ENCODE measurements around the gene VWC2L.

Gene VWC2L

DNA sequence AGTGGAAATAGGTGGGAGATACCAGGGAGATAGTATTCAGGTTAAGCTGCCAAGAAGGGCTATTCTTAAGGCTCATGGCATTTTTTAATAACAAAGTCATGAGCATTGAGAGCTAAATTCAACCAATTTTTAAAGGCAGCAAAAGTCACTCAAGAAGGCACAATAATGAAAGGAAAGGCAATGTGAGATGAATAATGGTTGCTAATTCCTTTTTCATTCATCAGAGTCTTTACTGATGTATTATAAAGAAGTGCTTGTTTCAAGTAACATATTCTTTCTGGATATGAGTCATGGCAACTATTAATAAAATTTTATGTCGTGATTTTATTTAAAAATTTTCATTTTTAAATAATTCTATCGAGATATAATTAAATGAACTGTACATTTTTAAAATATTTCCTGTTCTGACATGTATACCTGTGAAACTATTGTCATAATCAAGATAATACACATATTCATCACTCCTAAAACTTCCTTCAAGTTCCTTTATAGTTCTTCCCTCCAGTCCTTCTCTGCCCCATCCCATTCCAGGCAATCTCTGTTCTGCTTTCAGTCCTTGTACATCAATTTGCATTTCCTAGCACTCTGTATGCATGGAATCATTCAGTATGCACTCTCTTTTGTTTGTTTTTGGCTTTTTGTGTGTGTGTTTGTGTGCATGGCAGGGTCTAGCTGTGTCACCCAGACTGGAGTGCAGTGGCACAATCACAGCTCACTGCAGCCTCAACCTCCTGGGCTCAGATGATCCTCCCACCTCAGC is 40.8 kb downstream of the VWC2L start:
- no peak for DNase-seq (ENCODE audit: low read depth, low spot score)
- H3K4me3 ChIP-seq (ENCODE audit: low read length): no peak overlapping the region

DNA sequence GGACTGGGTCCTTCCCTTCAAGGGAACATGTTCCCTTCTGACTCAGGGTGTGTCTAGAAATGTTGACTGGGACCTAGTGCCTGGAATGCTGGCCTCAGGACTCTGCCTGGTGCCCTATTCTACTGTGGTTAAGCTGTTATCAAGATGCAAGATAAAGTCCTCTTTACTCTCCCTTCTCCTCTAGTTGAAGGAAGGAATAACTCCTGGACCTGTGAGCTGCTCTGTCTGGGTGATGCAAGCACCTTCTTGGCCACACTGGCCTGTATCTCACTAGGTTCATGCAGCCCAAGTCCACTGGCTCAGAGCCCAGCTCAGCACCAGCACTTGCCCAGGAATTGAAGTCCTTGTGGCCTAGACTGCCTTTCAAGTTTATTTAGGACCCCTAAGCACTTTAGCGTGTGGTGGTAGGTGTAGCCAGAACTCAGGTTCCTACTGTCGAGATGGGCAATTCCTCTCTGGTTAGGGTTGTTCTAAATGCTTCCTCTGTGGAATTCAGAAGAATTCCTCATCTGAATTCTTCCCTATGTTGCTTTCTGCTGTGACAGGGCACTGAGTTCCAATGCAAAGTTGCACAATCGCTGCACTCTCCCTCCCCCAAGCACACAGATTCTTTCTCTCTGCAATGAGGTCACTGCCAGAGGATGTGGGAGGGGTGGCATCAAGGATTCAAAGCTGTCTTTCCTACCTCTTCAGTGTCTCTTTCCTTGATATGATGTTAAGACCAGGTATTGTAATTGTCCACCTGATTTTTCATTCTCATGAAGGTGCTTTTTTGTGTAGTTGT is 54.7 kb downstream of the VWC2L start:
- H3K4me3 ChIP-seq (ENCODE audit: low read length): no peak overlapping the region
- no peak for DNase-seq (ENCODE audit: low read depth, low spot score)

DNA sequence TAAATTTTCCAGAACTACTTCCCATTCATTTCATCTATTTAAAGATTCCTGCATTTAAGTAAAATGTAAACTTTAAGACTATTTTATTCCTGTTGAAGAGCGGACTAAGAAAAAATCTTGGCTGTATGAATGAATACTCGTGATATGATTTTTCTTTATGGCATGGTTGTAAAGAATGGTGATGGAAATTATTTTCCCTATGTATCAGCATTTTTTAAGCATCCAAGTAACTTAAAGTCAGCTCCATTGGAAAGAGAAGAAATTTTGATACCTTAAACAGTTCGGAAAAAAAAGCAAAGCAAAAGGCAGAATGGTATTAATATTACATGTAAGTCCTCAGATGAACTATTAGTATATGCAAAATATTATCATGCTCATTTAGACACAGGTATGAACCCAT is 58.9 kb downstream of the VWC2L start:
- DNase-seq (ENCODE audit: low read depth, low spot score): no peak
- no peak overlapping the region for H3K4me3 ChIP-seq (ENCODE audit: low read length)

DNA sequence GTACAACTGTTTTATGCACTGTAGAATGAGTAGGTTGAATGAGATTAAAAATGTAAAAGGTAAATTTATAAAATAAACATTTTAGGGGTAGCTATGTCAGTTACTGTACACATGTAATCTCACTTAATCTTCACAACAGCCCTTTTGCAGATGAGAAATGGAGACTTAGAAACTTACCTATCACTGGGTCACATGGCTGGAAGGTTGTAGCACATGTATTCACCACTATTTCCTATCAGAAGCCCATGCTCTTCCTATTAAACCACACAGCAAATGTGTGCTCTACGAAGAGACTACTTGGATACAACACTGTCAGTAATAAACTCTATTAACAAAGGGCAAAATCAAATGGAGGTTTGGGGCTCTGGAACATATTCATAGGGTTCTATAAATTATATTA is 60.5 kb downstream of the VWC2L start:
- DNase-seq (ENCODE audit: low read depth, low spot score): no peak
- H3K4me3 ChIP-seq (ENCODE audit: low read length): no peak overlapping the region

DNA sequence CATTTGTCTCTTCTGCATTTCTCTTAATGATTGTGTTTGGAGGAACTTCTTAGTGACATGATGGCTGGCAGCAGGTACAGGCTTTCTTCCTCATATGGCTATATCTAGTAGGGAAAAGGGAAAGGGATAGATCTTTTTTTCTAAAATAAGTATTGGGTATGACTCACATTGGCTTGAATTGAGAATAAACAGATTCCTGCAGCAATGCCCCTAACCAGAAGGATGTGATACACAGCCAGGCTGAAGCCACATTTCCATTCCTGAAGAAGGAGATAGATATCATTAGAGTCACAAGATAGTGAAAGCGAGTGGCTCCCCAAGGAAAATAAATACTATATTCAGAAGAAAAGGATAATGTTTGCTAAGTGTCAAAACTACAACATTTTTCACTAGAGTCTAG is 61.1 kb downstream of the VWC2L start:
- H3K4me3 ChIP-seq (ENCODE audit: low read length): no peak overlapping the region
- DNase-seq (ENCODE audit: low read depth, low spot score): no peak

DNA sequence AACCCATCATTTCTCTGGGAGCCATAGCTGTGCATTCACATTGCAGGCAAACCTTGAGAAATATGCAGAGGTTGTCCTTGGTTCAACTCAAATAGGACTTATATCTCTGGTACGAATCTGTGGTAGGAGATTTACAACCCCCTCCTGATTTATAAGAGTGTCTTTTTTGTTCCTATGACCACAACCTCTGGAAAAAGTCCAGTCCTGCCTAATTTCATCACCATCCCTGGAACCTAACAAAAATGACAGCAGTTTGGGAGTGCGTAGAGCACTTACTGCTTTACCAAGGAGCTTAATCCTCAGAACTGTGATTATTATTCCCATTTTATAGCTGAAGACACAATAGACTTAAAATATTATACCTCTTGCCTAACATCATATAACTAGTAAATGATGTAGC is 66.5 kb downstream of the VWC2L start:
- no peak for DNase-seq (ENCODE audit: low read depth, low spot score)
- H3K4me3 ChIP-seq (ENCODE audit: low read length): no peak overlapping the region

DNA sequence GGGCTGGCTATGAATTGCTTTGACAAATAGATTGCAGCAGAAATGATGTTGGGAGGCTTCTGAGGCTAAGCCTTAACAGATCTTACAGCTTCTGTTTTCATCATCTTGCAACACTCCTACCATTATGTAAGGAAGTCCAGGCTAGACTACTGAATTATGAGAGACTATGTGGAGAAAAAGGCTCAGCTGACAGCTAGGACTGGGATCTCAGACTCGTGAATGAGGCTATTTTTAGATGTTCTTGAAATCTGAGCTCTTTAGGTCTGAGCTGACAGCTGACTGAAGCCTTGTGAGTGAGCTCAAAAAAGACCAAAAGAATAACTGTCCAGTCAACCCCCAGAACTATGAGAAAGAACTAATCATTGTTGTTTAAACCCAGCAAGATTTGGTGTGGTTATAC is 70.3 kb downstream of the VWC2L start:
- H3K4me3 ChIP-seq (ENCODE audit: low read length): no peak overlapping the region
- DNase-seq (ENCODE audit: low read depth, low spot score): no peak

DNA sequence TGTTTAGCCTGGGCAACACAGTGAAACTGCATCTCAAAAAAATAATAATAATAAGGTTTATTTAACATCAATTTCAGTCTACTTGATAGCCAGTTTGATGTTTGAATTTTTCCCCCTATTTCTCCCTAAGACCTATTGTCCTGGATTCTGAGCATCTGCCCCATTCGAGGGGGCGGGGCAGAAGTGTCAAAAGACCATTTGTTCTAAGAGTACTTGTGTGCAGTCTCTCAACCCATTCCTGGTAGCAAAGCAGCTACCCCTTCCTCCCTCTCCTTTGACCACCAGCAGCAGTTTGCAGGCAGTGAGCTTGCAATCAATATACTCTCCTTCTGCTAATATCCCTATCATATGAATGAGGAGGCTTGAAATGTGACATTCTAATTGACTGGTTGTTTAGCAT is 71.9 kb downstream of the VWC2L start:
- H3K4me3 ChIP-seq (ENCODE audit: low read length): no peak overlapping the region
- DNase-seq (ENCODE audit: low read depth, low spot score): no peak

DNA sequence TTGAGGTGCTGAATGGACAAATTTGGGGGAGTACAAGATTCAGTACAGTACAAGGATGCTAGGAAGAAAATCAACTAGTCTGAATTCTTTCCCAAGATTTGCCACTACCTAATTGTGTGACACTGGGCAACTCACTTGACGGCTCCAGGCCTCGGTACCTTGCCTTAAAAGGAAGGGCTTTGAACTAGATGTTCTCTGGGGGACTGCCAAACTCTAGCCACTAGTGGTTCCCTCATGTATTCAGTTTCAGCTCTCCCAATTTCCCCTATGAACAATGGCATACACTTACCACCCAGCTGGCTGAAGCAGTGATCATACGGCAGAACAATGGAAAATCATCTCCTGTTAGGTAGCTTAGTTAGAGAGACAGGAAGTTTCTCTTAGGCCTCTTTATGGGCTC is 73.4 kb downstream of the VWC2L start:
- no peak for DNase-seq (ENCODE audit: low read depth, low spot score)
- H3K4me3 ChIP-seq (ENCODE audit: low read length): no peak overlapping the region

DNA sequence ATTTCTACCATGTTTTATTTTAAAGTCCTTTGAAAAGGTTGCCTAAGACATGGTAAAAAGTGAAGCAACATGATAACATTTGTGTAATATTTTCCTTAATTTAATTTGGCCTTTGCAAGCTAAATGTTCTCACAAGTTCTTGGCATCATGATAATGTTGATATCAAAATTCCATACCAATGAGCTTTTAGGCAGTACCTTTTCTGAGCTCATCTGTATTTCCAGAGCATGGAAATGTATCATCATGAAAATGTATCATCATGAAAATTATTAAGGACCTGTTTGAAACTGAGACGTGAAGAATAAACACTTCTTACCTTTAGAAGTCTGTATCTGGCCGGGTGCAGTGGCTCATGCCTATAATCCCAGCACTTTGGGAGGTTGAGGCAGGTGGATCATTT is 73.8 kb downstream of the VWC2L start:
- H3K4me3 ChIP-seq (ENCODE audit: low read length): no peak overlapping the region
- no peak for DNase-seq (ENCODE audit: low read depth, low spot score)

DNA sequence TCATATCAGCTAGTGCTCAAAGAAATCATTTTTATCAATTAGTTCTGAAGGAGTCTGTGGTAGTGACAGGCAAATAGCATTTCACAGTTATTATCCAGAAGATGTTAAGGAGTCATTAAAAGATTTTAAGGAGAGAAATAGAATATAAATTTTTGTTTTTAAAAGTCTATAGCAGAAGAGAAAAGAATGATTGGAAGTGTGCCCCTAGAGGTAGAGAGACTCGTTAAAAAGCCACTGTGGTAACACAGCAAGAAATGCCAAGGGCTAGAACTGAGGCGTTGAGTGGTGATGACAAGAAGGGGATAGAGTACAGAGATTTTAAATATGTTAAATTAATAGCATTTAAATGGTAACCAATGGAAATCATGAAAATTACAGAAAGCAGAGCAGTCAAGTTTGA is 78.3 kb downstream of the VWC2L start:
- H3K4me3 ChIP-seq (ENCODE audit: low read length): no peak overlapping the region
- DNase-seq (ENCODE audit: low read depth, low spot score): no peak

DNA sequence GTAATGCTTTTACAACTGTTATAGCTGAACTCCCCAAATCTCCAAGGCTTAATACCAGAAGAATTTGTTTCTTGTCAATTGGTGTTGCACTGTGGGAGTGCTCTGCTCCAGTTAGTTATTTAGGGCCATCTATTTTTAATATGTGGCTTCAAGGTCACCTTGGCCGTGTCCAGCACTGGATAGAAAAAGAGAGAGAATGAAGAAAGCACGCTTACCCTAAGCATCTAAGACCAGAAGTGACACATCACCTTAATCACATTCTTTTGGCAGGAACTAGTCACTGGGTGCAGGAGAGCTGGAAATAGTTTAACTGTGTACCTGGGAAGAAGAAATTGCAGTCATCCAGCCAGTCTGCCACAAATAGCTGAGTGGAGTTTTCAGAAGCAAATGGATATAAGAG is 78.8 kb downstream of the VWC2L start:
- DNase-seq (ENCODE audit: low read depth, low spot score): no peak
- no peak overlapping the region for H3K4me3 ChIP-seq (ENCODE audit: low read length)

DNA sequence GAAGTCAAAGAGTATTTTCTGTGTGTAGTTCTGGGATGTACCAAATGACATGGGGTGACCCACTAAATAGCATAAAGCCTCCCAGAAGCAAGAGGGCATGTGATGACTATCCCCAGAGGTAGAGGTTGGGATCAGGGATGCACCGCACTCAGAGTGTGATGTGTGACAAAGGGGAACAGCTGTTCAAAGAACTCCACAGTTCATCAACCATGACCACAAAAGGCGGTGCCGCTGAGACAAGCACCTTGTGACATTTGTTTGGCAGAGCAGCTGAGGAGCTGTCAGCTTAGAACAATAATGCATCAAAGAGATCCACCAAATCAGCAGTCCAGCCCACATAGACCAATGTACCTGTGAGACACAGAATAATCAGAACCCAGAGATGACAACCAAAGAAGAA is 81.3 kb downstream of the VWC2L start:
- H3K4me3 ChIP-seq (ENCODE audit: low read length): no peak overlapping the region
- no peak for DNase-seq (ENCODE audit: low read depth, low spot score)

DNA sequence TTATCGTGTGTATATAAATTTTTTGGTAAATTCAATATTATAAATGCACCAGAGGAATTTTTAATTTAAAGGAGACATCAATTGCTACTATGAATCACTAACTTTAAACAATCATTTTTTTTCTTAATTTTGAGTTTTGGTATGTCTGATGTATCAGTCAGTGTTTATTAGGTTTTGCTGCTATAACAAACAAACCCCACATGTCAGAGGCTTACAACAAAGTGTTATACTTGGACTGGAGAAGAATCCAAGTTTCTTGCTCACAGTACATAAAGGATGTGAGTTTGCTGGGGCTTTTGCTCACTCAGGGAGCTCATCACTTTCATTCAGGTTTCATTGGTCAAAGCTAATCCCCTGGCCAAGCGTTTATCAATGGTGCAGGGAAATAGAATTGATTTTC is 81.8 kb downstream of the VWC2L start:
- no peak overlapping the region for H3K4me3 ChIP-seq (ENCODE audit: low read length)
- no peak for DNase-seq (ENCODE audit: low read depth, low spot score)

DNA sequence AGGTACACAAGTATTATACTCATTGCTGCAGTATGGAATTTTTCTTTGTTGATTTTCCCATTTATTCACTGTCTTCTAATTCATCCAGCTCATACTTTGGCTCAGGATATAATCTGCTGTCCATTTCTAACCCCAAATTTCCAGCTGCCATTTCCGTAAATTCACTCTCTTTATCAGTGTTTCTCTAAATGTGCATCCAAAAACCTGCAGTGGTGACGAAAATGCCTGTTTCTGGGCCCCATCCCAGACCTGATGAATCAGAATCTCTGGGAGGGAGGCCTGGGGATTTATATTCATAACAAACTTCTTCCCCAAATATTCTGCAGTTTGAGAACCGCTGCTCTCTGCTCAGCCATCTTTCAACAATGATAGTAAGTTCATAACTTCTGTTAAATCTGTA is 86.6 kb downstream of the VWC2L start:
- no peak overlapping the region for H3K4me3 ChIP-seq (ENCODE audit: low read length)
- DNase-seq (ENCODE audit: low read depth, low spot score): no peak

DNA sequence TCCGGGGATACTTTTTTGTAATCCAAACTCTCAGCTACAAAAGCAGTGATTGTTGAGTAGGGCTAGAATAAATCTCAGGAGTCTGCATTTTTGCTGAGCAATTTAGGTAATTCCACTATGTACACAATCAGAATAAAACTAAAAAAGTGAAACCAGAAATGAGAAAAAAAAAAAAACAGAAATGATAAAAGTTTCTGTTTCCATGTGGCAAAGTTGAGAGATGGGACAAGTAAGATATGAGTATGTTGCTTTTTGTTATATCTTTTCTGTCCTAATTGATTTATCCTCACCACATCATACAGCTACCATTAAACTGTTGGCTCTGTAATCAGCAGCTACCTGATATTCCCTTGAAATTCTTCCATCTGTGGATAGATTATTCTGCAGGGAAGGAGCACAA is 92.7 kb downstream of the VWC2L start:
- H3K4me3 ChIP-seq (ENCODE audit: low read length): no peak overlapping the region

DNA sequence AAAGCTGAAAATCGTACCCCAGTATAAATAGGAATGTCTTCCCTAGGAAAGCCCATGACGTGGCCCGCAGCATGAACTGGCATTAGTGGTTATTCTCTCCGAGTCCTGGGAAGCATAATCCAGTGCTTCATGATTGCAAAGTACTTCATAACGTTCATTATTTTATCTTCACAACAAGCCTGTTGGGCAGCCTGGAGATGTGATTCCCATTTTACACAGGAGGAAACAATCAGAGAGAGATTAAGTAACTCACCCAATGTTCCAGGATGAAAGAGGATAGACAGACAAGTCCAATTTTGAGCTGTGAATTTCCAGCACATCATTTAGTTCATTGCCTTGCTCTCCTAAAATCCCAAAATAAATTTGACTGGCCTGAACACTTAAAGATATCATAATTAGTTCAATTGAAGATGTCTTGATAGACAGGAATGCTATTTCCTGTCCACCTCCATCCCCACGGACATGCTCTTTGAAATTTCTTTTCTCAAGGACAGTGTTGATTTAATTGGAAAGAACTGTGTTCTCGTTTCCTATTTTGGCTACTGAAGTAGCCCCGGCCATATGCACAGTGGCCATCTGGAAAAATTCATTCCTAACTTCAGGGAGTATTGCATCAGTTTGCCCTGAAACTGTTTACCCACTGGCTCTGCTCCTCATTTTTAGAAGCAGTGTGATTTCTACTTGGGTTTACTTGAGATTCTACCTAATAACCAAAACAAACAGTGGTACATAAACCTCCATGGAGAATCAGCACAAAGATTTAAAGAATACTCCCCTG is 93.9 kb downstream of the VWC2L start:
- H3K4me3 ChIP-seq (ENCODE audit: low read length): no peak overlapping the region
- DNase-seq (ENCODE audit: low read depth, low spot score): no peak

More for the DNA sequence above, 92.7 kb downstream of the VWC2L start:
- no peak for DNase-seq (ENCODE audit: low read depth, low spot score)

DNA sequence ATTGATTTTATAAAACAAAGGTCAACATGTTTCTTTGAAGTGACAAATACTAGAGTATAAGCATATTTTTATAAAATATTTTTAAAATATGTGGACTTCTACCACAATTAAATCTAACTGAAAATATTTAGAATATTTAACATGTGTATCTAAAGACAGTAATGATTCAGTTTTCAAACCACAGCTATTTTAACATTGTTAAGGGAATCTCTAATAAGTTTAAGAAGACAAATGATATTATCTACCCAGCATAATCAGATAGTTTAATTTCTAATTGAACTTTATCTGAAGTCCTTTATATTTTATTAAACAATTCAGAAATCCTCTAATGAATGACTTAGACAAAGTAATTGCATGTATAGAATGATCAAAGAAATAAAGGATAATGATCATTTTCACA is 96.2 kb downstream of the VWC2L start:
- no peak overlapping the region for H3K4me3 ChIP-seq (ENCODE audit: low read length)
- no peak for DNase-seq (ENCODE audit: low read depth, low spot score)

DNA sequence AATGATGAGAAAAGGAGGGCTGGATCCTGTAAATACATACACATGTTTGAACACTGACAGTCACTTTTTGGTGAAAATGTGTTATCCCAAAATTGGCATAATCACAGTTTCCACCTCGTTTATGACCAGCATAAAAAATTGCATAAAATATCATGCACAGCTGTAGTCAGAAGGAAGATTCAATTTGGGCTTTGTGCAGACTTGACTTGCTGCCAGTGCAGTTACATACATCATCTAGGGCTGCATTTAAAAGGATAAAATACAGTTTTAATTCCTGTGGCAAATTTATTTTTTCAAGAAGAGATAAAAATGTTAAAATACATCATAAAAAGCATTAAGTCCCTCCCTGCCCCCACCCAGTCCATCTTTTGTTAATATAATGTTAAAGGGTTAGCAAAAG is 103.8 kb downstream of the VWC2L start:
- DNase-seq (ENCODE audit: low read depth, low spot score): no peak
- no peak overlapping the region for H3K4me3 ChIP-seq (ENCODE audit: low read length)

DNA sequence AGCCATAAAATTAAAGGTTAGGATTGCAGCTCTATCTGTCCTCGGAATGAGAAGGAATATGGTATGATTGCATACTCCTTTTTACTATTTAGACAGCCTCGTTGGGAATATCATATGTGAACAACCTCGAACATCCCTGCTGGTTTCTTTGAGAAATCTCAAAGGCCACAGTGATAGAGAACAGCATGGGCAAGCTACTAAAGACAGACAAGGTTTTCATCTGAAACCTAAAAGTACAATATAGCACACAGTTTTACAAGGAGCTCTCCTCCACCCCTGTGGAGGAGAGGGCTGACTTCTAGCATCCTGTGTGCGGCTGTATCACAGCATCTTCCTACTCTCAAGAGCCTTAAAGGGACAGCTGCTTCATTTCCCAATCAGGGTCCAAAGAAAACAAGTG is 104.3 kb downstream of the VWC2L start:
- no peak for DNase-seq (ENCODE audit: low read depth, low spot score)

More for the DNA sequence above, 104.3 kb downstream of the VWC2L start:
- H3K4me3 ChIP-seq (ENCODE audit: low read length): no peak overlapping the region

All from Jurkat, Clone E6-1 (cell line).